Tibial nerve (tissue), 4 donors: ENCODE results near the gene PNPLA1. TPM values are rescaled to one million over a fixed set of nuclear protein-coding genes. Genes with fewer than 3 reads are reported as not detected.

Experiments used
- DNase-seq, 2 donors: peaks; one replicate each; pipeline ENCODE4 v3.0.0-alpha.2; 2019; ENCODE audit warnings: low spot score in 2 of 2
- H3K27ac ChIP-seq, 4 donors: fragments of 200-600 bp; sonication (generic) in 3 of 4; one replicate each; pipeline ENCODE4 v1.5.1; 2017 to 2019; ENCODE audit warnings: mild to moderate bottlenecking in 1 of 4
- H3K27me3 ChIP-seq, 2 donors: fragments of 200-600 bp; sonication (generic) in 1 of 2; one replicate each; pipeline versions ENCODE4 v1.5.1 to v1.6.0; 2017 to 2019
- H3K36me3 ChIP-seq, 3 donors: fragments of 200-600 bp; sonication (generic); one replicate each; pipeline ENCODE4 v1.5.1; 2018 to 2019
- H3K4me1 ChIP-seq, 4 donors: fragments of 200-600 bp; sonication (generic) in 3 of 4; one replicate each; pipeline ENCODE4 v1.5.1; 2017 to 2019
- H3K4me3 ChIP-seq, 4 donors: fragments of 200-600 bp; sonication (generic) in 3 of 4; one replicate each; pipeline ENCODE4 v1.5.1; 2017 to 2019; ENCODE audit warnings: mild to moderate bottlenecking in 1 of 4, moderate library complexity in 1 of 4
- H3K9me3 ChIP-seq, 4 donors: fragments of 200-600 bp; sonication (generic) in 3 of 4; one replicate each; pipeline ENCODE4 v1.5.1; 2017 to 2019
- EP300 ChIP-seq, 2 donors: sonication (generic); formaldehyde crosslinking; IDR thresholded peaks; one replicate each; pipeline ENCODE4 v1.6.1; 2017; ENCODE audit warnings: antibody characterized with exemption in 2 of 2, mild to moderate bottlenecking in 1 of 2
- POLR2A ChIP-seq, 2 donors: fragments of 450-650 bp; IDR thresholded peaks; one replicate each; pipeline ENCODE4 v1.6.1; 2017; ENCODE audit warnings: antibody characterized with exemption in 2 of 2, mild to moderate bottlenecking in 2 of 2, moderate library complexity in 2 of 2
- WGBS, 2 donors: methylation state at CpG; one replicate each; pipeline ENCODE4 v1.1.5; 2018; 5-methylcytosine and 5-hydroxymethylcytosine counted together
- total RNA-seq, 4 donors: library from RNA; depleted of rRNA; stranded (reverse); fragments of >200 nt; gene quantifications; one replicate each; pipeline ENCODE4 v1.1.0, GENCODE V29; 2016
- TF ChIP-seq, protein P1 (sequence below), 5 experiments: fragments of 200-600 bp in 3 of 5; fragments of 450-650 bp in 2 of 5; sonication (generic) in 3 of 5; IDR thresholded peaks; one replicate each; pipeline ENCODE4 v1.5.1; 2016 to 2019; ENCODE audit warnings: antibody characterized with exemption in 5 of 5, mild to moderate bottlenecking in 3 of 5, moderate library complexity in 2 of 5

Gene PNPLA1
- total RNA-seq, 4 donors from 2014 or later: 0.21 to 0.30 TPM; not detected in 2

DNA sequence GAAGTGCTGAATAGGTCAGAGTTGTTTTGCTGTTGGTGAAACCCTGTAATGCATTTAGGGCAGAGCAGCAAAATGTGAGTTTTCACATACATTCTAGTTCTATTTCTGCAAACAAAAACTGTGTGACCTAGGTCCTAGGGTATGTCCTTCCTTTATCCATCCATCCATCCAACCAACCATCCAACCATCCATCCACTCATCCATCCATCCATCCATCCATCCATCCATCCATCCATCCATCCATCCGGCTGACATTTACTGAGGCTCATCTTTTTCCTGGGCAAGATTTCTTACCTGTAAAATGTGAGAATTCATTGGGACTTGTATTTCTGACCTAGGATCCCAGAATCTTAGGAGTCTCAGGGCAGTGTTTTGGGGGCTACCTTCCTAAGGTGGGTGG, 14.5 kb downstream of the PNPLA1 start:
- 95 to 97% methylated on average over 1 of the region's 1 CpG for WGBS, 2 donors
- peaks cover 0 to 3% (median 0%) of the 10 kb centered on the region in 4 donors for H3K9me3 ChIP-seq
- TF ChIP-seq POLR2A (IDR thresholded peaks at IDR 0.05) (no peak), EP300 (IDR thresholded peaks at IDR 0.05) (no peak)
- TF ChIP-seq, protein P1, sequence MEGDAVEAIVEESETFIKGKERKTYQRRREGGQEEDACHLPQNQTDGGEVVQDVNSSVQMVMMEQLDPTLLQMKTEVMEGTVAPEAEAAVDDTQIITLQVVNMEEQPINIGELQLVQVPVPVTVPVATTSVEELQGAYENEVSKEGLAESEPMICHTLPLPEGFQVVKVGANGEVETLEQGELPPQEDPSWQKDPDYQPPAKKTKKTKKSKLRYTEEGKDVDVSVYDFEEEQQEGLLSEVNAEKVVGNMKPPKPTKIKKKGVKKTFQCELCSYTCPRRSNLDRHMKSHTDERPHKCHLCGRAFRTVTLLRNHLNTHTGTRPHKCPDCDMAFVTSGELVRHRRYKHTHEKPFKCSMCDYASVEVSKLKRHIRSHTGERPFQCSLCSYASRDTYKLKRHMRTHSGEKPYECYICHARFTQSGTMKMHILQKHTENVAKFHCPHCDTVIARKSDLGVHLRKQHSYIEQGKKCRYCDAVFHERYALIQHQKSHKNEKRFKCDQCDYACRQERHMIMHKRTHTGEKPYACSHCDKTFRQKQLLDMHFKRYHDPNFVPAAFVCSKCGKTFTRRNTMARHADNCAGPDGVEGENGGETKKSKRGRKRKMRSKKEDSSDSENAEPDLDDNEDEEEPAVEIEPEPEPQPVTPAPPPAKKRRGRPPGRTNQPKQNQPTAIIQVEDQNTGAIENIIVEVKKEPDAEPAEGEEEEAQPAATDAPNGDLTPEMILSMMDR (IDR thresholded peaks at IDR 0.05): no peak

DNA sequence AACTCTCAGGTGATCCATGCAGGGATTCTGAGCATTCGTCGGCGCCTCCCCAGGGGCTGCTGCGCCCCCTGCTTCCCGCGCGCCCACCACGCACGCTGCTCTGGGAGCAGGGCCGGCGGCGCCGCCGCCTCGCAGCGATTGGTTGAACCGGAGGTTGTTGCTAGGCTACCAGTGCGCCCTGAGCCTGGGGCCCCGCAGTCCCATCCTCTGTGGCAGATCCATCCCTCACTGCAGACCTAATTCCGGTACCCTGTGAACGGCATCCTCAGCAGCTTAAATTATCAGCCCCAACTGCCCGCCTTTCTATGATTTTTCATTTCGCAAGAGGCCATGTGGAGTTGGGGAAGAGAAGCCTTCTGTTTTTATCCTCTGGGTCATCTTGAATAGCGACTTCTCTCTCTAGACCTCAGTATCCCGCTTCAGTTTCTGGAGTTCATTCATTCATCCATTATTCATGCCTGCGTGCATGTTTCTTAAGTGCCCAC, 15.4 kb downstream of the PNPLA1 start:
- WGBS, 2 donors: 17 to 25% methylated on average over 9 to 26 of the region's 26 CpGs
- Histone ChIP-seq H3K36me3 (no peaks in the 10 kb centered on the region), H3K27ac (no peak overlapping the region), H3K27me3 (peaks cover 0 to 33% of the 10 kb centered on the region in 2 donors), H3K9me3 (peaks cover 0 to 3% (median 0%) of the 10 kb centered on the region in 4 donors), H3K4me3 (no peak overlapping the region), H3K4me1 (no peaks in the 10 kb centered on the region)
- no peak for DNase-seq
- TF ChIP-seq POLR2A (IDR thresholded peaks at IDR 0.05) (no peak), EP300 (IDR thresholded peaks at IDR 0.05) (no peak)
- TF ChIP-seq, protein P1 (IDR thresholded peaks at IDR 0.05): no peak

More for the DNA sequence above, 14.5 kb downstream of the PNPLA1 start:
- DNase-seq: no peak
- no peak overlapping the region for H3K27ac ChIP-seq
- no peaks in the 10 kb centered on the region for H3K36me3 ChIP-seq
- H3K27me3 ChIP-seq: peaks cover 0 to 33% of the 10 kb centered on the region in 2 donors
- no peaks in the 10 kb centered on the region for H3K4me1 ChIP-seq
- no peak overlapping the region for H3K4me3 ChIP-seq

DNA sequence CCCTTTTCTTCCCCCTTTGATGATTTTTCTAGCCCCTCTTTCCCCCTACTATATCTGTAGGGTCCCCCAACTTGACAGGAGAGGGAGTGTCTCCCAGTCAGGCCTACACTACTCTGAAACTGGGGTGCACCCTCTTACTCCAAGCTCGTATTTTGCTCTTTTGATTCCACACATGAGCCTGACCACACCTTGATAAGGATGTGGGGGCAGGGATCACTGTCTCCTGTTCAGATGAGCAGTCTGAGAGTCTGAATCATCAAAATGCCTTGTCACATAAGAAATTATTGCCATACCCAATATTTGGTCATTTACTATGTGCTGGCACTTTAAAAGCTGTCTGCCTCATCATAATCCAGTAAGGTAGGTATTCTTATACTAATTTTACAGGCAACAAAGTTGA, 15.9 kb downstream of the PNPLA1 start:
- no peaks in the 10 kb centered on the region for H3K36me3 ChIP-seq
- WGBS, 2 donors: 77 to 96% methylated on average over 1 of the region's 1 CpG
- DNase-seq: no peak

DNA sequence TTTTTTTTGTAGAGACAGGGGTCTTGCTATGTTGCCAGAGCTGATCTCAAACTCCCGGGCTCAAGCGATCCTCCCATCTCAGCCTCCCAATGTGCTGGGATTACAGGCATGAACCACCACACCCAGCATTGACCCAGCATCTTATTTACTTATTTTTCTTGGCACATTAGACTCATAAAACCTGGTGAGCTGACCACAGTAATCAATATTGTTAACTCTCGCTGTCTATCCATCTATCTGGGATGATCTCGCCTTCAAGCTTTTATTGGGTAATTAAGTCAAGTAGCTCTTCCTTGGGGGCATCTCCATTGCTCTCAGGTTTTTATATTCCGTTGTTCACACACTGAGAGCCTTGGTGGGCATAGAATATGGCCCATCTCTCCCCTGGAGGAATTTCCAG, 17.0 kb downstream of the PNPLA1 start:
- TF ChIP-seq EP300 (IDR thresholded peaks at IDR 0.05): no peak
- no peak for TF ChIP-seq POLR2A (IDR thresholded peaks at IDR 0.05)
- TF ChIP-seq, protein P1 (IDR thresholded peaks at IDR 0.05): no peak
- WGBS, 2 donors: 58 to 70% methylated on average over 5 of the region's 5 CpGs
- Histone ChIP-seq H3K27ac (no peak overlapping the region), H3K27me3 (peaks cover 0 to 33% of the 10 kb centered on the region in 2 donors), H3K9me3 (peaks cover 0 to 3% (median 0%) of the 10 kb centered on the region in 4 donors), H3K36me3 (no peaks in the 10 kb centered on the region), H3K4me3 (no peak overlapping the region), H3K4me1 (peaks cover 0 to 8% (median 0%) of the 10 kb centered on the region in 4 donors)
- no peak for DNase-seq

More for the DNA sequence above, 15.9 kb downstream of the PNPLA1 start:
- Histone ChIP-seq H3K9me3 (peaks cover 0 to 3% (median 0%) of the 10 kb centered on the region in 4 donors), H3K27ac (no peak overlapping the region), H3K4me1 (peaks cover 0 to 3% (median 0%) of the 10 kb centered on the region in 4 donors), H3K27me3 (peaks cover 0 to 33% of the 10 kb centered on the region in 2 donors), H3K4me3 (no peak overlapping the region)
- TF ChIP-seq, protein P1 (IDR thresholded peaks at IDR 0.05): no peak
- no peak for TF ChIP-seq EP300 (IDR thresholded peaks at IDR 0.05)
- no peak for TF ChIP-seq POLR2A (IDR thresholded peaks at IDR 0.05)

DNA sequence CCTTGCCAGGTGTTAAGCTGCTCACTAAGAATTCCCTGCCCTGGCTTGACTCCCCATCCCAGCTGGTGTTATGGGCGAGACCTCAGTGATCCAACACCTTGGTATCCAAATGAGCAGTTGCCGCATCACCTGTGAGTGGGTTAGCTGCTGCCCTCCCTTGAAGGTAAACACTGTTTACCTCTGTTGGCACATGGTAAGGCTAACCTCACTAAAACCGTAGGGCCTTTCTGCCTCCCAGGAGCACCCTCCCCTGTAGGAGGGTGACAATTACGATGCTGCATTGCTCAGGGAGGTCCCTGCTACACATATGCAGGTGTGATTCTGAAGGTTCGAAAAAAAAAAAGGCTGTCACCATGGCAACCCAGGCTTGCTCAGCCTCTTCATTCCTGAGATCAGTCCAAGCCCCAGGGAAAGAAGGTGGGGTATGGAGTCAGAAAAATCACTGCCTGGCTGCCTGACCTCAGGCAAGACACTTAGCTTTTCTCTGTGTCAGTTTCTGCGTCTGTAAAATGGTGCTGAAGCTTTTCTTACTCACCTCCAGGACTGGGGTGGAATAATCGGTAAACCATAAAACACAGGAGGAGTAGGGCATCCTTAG, 19.5 kb downstream of the PNPLA1 start:
- TF ChIP-seq, protein P1 (IDR thresholded peaks at IDR 0.05): no peak
- Histone ChIP-seq H3K27me3 (peaks cover 0 to 28% of the 10 kb centered on the region in 2 donors), H3K36me3 (no peaks in the 10 kb centered on the region), H3K4me3 (no peak overlapping the region), H3K27ac (no peak overlapping the region), H3K4me1 (peaks cover 0 to 8% (median 0%) of the 10 kb centered on the region in 4 donors), H3K9me3 (no peaks in the 10 kb centered on the region)
- no peak for DNase-seq
- WGBS, 2 donors: 66 to 76% methylated on average over 7 of the region's 7 CpGs
